GM19023 (cell line): ENCODE data around the gene ADAM22.

Experiments used
- ATAC-seq: cut with Tn5 transposase; IDR thresholded peaks from one replicate; pipeline ENCODE4 v1.9.1; 2021; ENCODE audit warnings: mild to moderate bottlenecking, moderate library complexity; ENCODE audit not compliant: unreplicated experiment

ADAM22 gene

DNA sequence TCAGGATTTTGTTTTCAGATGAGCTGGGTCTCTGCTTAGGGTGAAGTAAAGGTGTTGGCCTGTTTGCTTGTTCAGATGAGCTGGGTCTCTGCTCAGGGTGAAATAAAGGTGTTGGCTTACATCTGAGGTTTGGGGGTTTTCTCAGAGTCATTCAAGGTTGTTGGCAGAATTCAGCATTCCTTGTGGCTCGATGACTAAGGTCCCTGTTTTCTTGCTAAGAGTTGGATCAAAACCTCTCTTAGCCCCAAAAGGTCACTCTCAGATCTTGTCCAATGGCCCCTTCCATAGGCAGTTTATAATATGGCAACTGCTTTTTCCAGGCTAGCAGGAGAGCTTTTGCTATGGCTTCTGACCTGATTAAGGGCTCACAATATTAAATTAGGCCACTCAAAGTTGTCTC is 106.6 kb downstream of the ADAM22 start:
- no peak for ATAC-seq

GRCh38 chr7:88041583-88041982 is 107.5 kb downstream of the ADAM22 start:
- no peak for ATAC-seq

DNA sequence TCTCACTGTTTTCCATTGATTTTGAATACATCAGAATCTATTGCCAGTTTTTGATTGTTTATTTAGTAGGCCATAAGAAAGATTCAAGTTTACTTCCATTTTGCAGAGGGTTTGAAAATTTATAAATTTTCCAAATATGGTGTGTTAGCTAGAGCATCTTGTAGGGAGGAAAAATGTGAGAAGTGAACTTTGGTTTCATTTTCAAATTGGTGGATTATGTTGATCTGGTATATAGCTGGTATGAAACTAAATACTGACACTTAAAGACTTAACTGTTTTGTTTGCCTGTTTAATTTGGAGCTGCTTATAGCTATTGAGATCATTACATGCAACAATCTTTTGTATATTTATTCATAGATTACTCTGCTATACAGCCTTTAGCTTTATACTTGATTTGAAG is 108.1 kb downstream of the ADAM22 start:
- ATAC-seq, result no peak

DNA sequence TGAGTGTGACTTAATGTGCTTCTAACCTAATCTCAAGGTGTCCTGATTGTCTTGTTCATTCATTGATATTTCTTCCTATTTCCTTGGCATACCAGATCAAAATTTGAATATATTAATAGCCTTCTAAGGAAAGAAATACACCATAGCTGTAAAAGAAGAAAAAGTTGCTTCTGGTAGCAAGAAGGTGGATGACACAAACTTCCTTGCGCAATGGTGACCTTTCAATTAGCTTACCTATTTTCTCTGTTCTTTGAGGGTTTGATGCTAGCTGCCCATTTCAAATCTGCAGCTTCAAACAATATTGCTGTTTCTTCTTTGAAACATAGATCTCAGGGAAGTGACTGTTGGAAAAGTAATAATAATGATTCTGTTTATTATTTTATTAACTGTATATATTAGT is 108.8 kb downstream of the ADAM22 start:
- no peak for ATAC-seq

DNA sequence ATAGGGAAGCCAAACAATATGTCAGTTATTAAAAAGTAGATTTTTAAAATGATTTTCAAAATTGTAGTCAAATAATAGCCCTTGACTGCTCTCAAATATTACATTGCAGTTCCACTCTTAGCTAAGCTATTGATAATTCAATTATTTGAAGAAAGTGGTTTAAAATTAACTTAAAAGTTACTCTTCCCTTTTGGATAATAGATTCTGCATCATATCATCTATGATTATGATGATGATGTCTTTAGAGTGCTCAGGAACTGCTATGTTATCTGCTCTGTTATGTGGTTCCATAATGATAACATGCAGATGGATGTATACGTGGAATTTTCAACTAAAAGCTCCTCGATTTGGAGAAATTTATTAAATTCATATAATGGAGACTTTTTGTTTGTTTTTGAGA is 110.0 kb downstream of the ADAM22 start:
- no peak for ATAC-seq

- no peak for ATAC-seq
These were observed 113.0 kb downstream of the ADAM22 start for GRCh38 chr7:88046839-88047573.

DNA sequence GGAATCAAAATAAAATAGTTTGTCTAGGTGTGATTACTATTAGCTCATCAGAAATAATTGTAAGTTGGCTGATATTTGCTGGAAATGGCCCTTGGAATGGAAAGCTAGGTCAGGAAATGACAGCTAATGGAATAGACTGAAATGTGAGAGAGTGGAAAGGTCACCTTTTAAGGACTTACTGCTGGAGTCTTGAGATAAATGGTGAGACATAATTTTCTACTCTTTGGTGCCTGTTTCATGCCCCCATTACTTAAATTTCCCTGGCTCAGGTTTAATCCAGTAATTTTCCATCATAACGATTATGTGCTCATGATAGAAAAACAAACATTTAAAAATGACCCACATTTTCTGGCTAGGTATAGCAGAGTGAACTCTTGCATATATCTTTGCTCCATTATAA is 123.6 kb downstream of the ADAM22 start:
- no peak for ATAC-seq

DNA sequence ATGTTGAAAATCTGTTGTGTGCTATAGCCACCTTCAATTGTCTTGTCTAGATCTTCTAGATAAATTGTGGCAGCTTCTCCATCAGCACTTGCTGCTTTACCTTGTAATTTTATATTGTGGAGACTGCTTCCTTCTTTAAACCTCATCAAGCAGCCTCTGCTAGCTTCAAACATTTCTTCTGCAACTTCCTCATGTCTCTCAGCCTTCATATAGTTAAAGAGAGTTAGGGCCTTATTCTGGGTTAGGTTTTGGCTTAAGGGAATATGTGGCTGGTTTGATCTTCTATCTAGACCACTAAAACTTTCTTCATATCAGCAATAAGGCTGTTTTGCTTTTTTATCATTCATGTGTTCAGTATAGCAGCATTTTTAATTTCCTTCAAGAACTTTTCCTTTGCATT is 128.2 kb downstream of the ADAM22 start:
- no peak for ATAC-seq

DNA sequence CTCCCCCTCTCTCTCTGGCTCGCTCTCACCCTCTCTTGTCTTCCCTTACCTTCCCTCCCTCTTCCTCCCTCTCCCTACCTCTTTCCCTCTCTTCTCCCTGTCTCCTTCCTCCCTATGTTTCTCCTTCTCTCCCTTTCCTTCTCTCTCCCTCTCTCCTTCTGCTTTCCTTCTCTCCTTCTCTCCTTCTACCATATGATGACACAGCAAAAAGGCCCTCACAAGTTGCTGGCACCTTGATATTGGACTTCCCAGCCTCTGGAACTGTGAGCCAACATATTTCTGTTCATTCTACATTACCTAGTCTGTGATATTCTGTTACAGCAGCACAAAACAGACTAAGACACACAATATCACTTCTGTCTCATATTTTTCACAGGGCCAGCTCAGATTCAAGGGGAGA is 135.0 kb downstream of the ADAM22 start:
- ATAC-seq, result no peak

DNA sequence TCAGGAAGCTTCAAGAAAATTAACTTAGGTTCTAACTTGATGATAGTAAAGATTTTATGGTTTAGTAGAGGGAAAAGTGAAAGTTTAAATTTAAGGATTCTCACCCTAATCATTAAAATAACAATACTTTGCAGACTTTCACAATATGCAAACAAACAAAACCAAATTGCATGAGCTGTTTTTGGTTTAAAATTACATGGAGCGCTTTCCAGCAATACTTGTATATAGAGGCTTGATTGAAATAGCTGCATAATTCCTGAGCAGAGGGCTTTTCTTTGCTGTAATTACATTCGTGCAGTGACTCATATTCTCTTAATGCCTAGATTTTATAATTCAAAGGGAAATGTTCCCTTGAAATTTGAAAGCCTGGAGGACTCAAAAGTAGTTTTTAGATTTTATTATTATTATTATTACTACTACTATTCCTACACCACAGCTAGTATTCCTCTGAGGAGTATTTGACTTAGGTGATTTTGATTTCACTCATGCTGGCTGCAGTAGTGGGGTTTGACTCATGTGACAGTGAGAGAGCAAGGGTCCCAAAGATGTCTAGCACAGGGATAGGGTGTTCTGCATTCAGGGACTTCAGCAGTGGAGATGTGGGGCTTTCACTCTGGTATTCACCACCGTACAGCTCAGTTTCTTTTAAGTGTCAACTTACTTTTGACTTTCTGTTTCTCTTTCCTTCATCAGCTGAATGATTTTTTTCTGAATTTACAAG is 138.1 kb downstream of the ADAM22 start:
- ATAC-seq, result peak; percentile 78

- ATAC-seq, result peak; percentile 39
These were observed 138.6 kb downstream of the ADAM22 start for GRCh38 chr7:88072715-88073055.

GRCh38 chr7:88073626-88074025 is 139.6 kb downstream of the ADAM22 start:
- no peak for ATAC-seq

DNA sequence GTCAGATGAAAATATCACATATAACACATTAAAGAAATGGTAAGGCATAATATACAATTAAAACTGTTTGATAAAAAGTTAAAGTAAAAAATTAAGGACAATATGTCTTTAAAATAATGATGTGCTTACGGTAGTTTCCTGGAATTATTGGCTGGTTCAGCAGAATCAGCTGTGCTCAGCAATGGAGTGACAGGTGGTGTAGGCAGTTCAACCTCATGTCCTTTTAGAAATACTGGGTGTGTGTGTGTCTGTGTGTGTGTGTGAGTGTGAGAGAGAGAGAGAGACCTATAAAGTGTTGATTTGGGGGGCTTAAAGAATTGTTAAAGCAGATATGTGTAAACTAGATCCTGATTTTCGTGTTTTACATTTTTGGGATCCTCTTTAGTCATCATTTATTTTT is 141.2 kb downstream of the ADAM22 start:
- ATAC-seq, result no peak

DNA sequence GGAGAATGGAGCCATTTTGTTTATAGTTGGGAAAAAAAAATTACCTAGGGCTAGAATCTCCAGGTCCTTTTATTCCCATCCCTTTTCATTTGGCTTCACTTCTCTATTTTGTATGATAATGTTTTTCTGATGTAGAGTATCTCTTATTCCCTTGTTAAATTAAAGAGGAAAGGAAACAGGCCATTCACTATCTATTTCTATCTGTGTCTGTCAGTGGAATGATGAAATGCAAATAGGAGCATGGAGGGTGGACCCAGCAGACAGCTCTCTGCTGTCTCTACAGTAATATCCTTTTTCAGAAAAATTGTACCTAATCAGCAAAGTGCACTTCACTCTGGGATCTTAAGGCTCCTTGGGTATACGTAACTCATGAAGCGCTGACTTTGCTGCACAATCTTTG is 149.8 kb downstream of the ADAM22 start:
- ATAC-seq, result no peak

DNA sequence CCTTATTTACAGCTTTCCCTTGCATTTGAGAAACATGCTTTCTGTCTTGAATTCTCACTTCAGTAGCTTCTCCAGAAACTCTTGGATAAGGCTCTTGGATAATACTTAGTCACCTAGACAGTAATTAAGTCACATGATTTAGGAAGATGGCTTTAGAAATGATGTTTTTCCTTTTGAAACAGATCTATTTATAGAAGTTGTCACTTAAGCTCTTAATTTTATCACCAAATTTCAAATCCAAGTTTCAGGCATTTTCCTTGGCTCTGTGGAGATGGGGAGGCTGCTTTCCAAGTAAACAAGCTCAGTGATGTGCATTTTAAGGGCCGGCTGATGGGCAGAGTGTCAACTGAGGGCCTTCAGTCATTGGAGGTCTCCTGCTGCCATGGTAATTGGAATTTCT is 155.5 kb downstream of the ADAM22 start:
- ATAC-seq, result no peak

DNA sequence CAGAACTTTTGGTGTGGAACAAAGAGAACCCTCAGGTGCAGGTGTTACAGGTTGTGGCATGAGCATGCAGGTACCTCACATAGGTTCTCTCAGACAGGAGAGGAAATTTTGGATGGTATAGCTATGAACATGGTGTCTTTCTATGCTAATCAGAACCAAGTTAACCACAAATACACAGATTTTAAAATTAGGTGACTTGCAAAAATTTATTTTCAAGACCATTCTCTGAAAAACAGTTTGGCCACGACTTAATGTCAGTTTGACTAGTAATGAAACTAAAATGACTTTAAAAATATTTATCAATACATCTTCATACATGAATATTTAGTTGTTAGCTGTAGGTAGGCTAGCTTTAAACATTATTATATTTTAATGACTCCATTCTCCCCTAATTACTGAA is 156.2 kb downstream of the ADAM22 start:
- no peak for ATAC-seq

DNA sequence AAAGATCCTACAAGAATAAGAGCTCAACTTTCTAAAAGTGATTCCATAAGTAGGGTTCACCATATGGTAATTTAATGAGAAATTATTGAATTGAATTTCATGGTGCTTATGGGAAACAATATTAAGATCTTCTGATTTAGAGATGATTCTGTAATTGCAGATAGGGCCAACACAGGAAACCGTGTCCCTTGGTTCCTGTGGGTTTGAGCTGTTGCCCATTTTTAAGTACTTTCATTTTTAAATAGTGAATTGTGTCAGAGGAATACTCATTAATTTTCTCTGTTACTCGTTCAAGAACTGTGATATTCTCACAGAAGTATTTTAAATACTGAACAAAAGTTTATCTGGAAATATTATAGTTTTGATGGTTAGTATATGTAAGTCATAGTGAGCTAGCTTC is 156.6 kb downstream of the ADAM22 start:
- no peak for ATAC-seq

DNA sequence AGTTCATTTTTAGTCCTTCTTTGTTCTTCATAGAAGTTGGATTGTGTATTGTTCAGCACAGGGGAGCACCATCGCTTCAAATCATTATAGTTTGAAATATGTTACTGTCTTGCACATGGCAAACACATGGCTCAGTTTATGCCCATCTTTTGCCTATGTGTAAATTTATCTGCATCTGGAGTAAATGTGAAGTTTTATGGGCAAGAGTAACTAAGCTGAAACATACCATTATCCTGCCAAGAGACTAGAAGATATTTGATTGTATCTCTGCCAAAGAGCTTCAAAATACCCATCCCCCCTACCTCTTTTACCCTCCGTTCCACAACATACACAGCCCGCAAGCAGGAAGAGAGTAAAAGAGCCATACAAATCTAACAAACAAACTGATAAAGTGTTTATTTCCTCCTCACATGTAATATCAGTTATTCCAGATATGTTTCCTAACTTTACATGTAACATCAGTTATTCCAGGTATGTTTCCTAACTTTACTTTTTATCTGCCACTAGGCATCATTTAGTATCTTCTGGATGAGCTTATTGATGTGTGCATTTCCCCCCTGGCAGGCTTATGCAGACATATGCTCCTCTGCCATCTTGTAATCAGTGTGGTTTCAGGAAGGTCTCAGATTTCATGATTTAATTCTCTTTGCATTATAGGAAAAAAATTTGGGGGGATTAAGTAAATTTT is 158.1 kb downstream of the ADAM22 start:
- no peak for ATAC-seq

- ATAC-seq, result no peak
These were observed 158.6 kb downstream of the ADAM22 start for GRCh38 chr7:88092676-88092999.

- ATAC-seq, result no peak
These were observed 167.7 kb downstream of the ADAM22 start for GRCh38 chr7:88101769-88102168.

DNA sequence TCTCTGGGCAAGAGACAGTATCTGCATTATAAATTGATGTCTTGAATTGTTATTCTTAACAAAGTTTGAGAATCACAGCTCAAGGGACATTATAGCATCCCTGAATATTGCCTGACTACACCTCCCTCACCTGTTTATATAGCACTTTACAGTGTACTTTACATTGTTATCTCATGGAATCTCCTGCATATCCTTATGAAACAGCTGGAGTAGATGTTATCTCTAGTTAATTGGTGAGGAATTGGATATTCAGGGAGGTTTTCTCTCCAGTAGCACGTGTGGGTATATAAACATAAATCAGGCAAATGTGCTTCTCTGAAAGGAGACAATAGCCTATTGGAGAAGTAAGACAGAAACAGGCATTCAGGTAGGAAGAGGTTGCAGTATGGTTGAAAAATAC is 168.6 kb downstream of the ADAM22 start:
- ATAC-seq, result no peak

DNA sequence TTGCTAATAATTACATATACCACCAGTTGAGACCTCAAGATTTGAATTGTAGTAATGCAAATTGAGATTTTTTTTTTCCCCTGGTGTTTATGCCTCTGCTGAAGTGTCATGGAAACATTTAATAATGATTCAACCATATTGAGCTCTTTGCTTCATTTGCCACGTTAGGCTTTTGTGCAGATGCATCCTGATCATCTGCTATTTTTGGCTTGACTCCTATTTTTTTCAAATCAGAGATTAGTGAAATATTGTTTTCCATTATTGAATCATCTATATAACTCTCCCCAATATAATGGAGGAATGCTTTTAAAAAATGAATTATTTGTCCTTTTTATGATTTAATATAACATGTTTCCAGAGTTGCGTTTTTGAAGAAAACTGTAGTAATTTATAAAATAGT is 170.7 kb downstream of the ADAM22 start:
- no peak for ATAC-seq
